HCT116 (cell line): ENCODE data around the gene MN1. TPM values are rescaled to one million over a fixed set of nuclear protein-coding genes. Genes with fewer than 3 reads are reported as not detected.

Experiments used
- ATAC-seq: fragments of 200-7000 bp; cut with Tn5 transposase; 2 replicates; pipeline ENCODE4 v1.9.1; 2020; ENCODE audit warnings: mild to moderate bottlenecking, moderate library complexity
- BruUV-seq: library from RNA; stranded (reverse); fragments of 400-500 nt; replicated peaks from 2 replicates; lab custom pipeline; 2021; lab: Mats Ljungman, UMichigan
- CTCF ChIA-PET: fragments of 300-600 bp; sonication (Branson Sonifier 250); formaldehyde crosslinking; loops from one replicate; lab custom pipeline; 2021; ENCODE audit warnings: antibody characterized with exemption; lab: Charles Lee
- POLR2A ChIA-PET: fragments of 300-600, 350-600 bp; sonication (Branson Sonifier 250); formaldehyde crosslinking; loops from one replicate; lab custom pipeline; 2021; ENCODE audit warnings: antibody characterized with exemption; lab: Charles Lee
- RAD21 ChIA-PET, 2 experiments: fragments of 300-600 bp; sonication (Branson Sonifier 250); formaldehyde crosslinking; loops; one replicate each; lab custom pipeline; 2023; ENCODE audit warnings: low total read pairs in 2 of 2; ENCODE audit not compliant: uncharacterized antibody in 2 of 2, unreplicated experiment in 2 of 2, low non-redundant PET in 1 of 2; lab: Charles Lee
- DNase-seq: peaks from one replicate; pipeline ENCODE4 v3.0.0-alpha.2; 2010; ENCODE audit warnings: low read depth, low spot score
- H2AFZ ChIP-seq: fragments of 200-600 bp; shearing (Covaris generic), sonication (generic); 2 replicates; pipeline ENCODE4 v1.6.1; 2017; ENCODE audit warnings: low read depth, mixed run types, mixed read lengths, antibody characterized with exemption, low read length; ENCODE audit not compliant: poor library complexity, severe bottlenecking
- H3K27ac ChIP-seq: 2 replicates; pipeline ENCODE4 v1.5.1; 2012; ENCODE audit warnings: low read depth, low read length
- H3K27me3 ChIP-seq: fragments of 200-600 bp; sonication (generic); 2 replicates; pipeline ENCODE4 v1.6.1; 2016; ENCODE audit warnings: mixed run types, low read length, mixed read lengths; ENCODE audit not compliant: insufficient read depth
- H3K36me3 ChIP-seq, 2 experiments: fragments of 200-500 bp in 1 of 2; fragments of 200-600 bp in 1 of 2; sonication (Bioruptor generic) in 1 of 2; sonication (generic) in 1 of 2; 2 replicates each; pipeline versions ENCODE4 v1.5.1 to v1.6.1; 2014 to 2016; ENCODE audit warnings: low read length in 2 of 2, inconsistent platforms in 1 of 2, mixed read lengths in 1 of 2, mixed run types in 1 of 2; ENCODE audit not compliant: insufficient read depth in 2 of 2, control insufficient read depth in 1 of 2
- H3K4me1 ChIP-seq, 2 experiments: fragments of 200-600 bp in 1 of 2; sonication (generic) in 1 of 2; 2 replicates each; pipeline versions ENCODE4 v1.5.1 to v1.6.1; 2012 to 2017; ENCODE audit warnings: low read length in 2 of 2, inconsistent platforms in 1 of 2, mild to moderate bottlenecking in 1 of 2, mixed read lengths in 1 of 2, mixed run types in 1 of 2, moderate library complexity in 1 of 2; ENCODE audit not compliant: insufficient read depth in 2 of 2, control insufficient read depth in 1 of 2
- H3K4me2 ChIP-seq: fragments of 200-600 bp; sonication (generic); 2 replicates; pipeline ENCODE4 v1.6.1; 2017; ENCODE audit warnings: mixed run types, low read length, mixed read lengths
- H3K4me3 ChIP-seq, 2 experiments: fragments of 200-600 bp in 1 of 2; sonication (generic) in 1 of 2; replicated peaks in 1 of 2; 2 replicates each; pipeline ENCODE4 v1.5.1; 2011 to 2016; ENCODE audit warnings: low read length in 2 of 2, control low read depth in 1 of 2, low read depth in 1 of 2, mild to moderate bottlenecking in 1 of 2, mixed read lengths in 1 of 2, mixed run types in 1 of 2
- H3K79me2 ChIP-seq: fragments of 200-600 bp; sonication (generic); 2 replicates; pipeline ENCODE4 v1.6.1; 2017; ENCODE audit warnings: mild to moderate bottlenecking, mixed run types, low read length, moderate library complexity, mixed read lengths; ENCODE audit not compliant: insufficient read depth
- H3K9ac ChIP-seq: fragments of 200-600 bp; sonication (generic); 2 replicates; pipeline ENCODE4 v1.6.1; 2016; ENCODE audit warnings: low read length, mixed read lengths
- H3K9me2 ChIP-seq: fragments of 200-600 bp; sonication (generic), shearing (Covaris generic); 2 replicates; pipeline ENCODE4 v1.6.1; 2017; ENCODE audit warnings: mixed run types, mild to moderate bottlenecking, moderate library complexity; ENCODE audit not compliant: insufficient read depth
- H3K9me3 ChIP-seq, 2 experiments: fragments of 200-500 bp in 1 of 2; fragments of 200-600 bp in 1 of 2; sonication (Bioruptor generic) in 1 of 2; sonication (generic) in 1 of 2; 2 replicates each; pipeline ENCODE4 v1.6.1; 2014 to 2017; ENCODE audit warnings: low read length in 2 of 2, mixed read lengths in 2 of 2, inconsistent platforms in 1 of 2, low read depth in 1 of 2, mild to moderate bottlenecking in 1 of 2, mixed run types in 1 of 2, moderate library complexity in 1 of 2; ENCODE audit not compliant: control insufficient read depth in 1 of 2, insufficient read depth in 1 of 2
- H4K20me1 ChIP-seq: fragments of 200-600 bp; sonication (generic), shearing (Covaris generic); 2 replicates; pipeline ENCODE4 v1.6.1; 2017; ENCODE audit warnings: mixed run types, mild to moderate bottlenecking, moderate library complexity; ENCODE audit not compliant: insufficient read depth
- CBX3 ChIP-seq: IDR thresholded peaks from 2 replicates; pipeline ENCODE4 v1.6.1; 2012; ENCODE audit warnings: low read depth
- CTCF ChIP-seq, 3 experiments: fragments of 200-600 bp in 1 of 3; sonication (generic) in 1 of 3; IDR thresholded peaks in 2 of 3; conservative IDR thresholded peaks in 1 of 3; 2 replicates each; pipeline ENCODE4 v1.5.1; 2012 to 2017; ENCODE audit warnings: low read depth in 2 of 3, low read length in 2 of 3, antibody characterized with exemption in 1 of 3, borderline replicate concordance in 1 of 3, control low read depth in 1 of 3, mild to moderate bottlenecking in 1 of 3, mixed read lengths in 1 of 3, mixed run types in 1 of 3, moderate library complexity in 1 of 3; ENCODE audit not compliant: insufficient read depth in 1 of 3
- EGR1 ChIP-seq: IDR thresholded peaks from 2 replicates; pipeline ENCODE4 v1.6.1; 2012; ENCODE audit warnings: low read depth
- ELF1 ChIP-seq: IDR thresholded peaks from 2 replicates; pipeline ENCODE4 v1.6.1; 2012; ENCODE audit warnings: low read depth, borderline replicate concordance
- EZH2 ChIP-seq: fragments of 200-600 bp; sonication (generic); IDR thresholded peaks from 2 replicates; pipeline ENCODE4 v1.6.1; 2017; ENCODE audit warnings: antibody characterized with exemption, mixed run types
- FOSL1 ChIP-seq: IDR thresholded peaks from 2 replicates; pipeline ENCODE4 v1.6.1; 2012; ENCODE audit warnings: low read depth
- JUND ChIP-seq: IDR thresholded peaks from 2 replicates; pipeline ENCODE4 v1.6.1; 2012
- MAX ChIP-seq: IDR thresholded peaks from 2 replicates; pipeline ENCODE4 v1.6.1; 2012
- POLR2A ChIP-seq: IDR thresholded peaks from 2 replicates; pipeline ENCODE4 v1.7.0; 2011; ENCODE audit warnings: borderline replicate concordance; ENCODE audit not compliant: insufficient read depth, insufficient read length; ENCODE audit errors: extremely low read depth
- POLR2AphosphoS5 ChIP-seq: IDR thresholded peaks from 2 replicates; pipeline ENCODE4 v1.6.1; 2011; ENCODE audit warnings: mild to moderate bottlenecking, low read depth, low read length, moderate library complexity
- REST ChIP-seq: IDR thresholded peaks from 2 replicates; pipeline ENCODE4 v1.6.1; 2012; ENCODE audit warnings: low read depth
- YY1 ChIP-seq: IDR thresholded peaks from 2 replicates; pipeline ENCODE4 v1.6.1; 2011; ENCODE audit warnings: low read length, low read depth, moderate library complexity, mild to moderate bottlenecking; ENCODE audit not compliant: insufficient replicate concordance; ENCODE audit errors: extremely low read depth
- ZNF274 ChIP-seq: fragments of 200-500 bp; sonication (Bioruptor generic); IDR thresholded peaks from 2 replicates; pipeline ENCODE4 v1.6.1; 2014; ENCODE audit warnings: mild to moderate bottlenecking, low read depth, low read length, inconsistent platforms
- intact Hi-C: fragments of 100-400 bp; cut with micrococcal nuclease; formaldehyde crosslinking; loops from 2 replicates; pipeline ENCODE4 v1.10.0; 2022
- total RNA-seq: library from RNA; stranded (reverse); gene quantifications from one replicate; pipeline ENCODE4 v1.2.1, GENCODE V29; 2021; ENCODE audit not compliant: unreplicated experiment

The MN1 gene
- total RNA-seq, 1 experiment from 2014 or later: 2.9 TPM

GRCh38 chr22:27778294-27779090 lies 23.1 kb downstream of the MN1 start:
- Histone ChIP-seq H3K27ac (no peak overlapping the region), H3K9me2 (no peaks in the 10 kb centered on the region), H2AFZ (no peak overlapping the region), H3K4me1 (no peaks in the 10 kb centered on the region), H3K4me3 (no peak overlapping the region), H3K27me3 (no peaks in the 10 kb centered on the region), H4K20me1 (no peaks in the 10 kb centered on the region), H3K9me3 (no peaks in the 10 kb centered on the region), H3K4me2 (no peak overlapping the region), H3K79me2 (no peaks in the 10 kb centered on the region), H3K36me3 (no peaks in the 10 kb centered on the region), H3K9ac (no peak overlapping the region)
- CTCF ChIA-PET: no interaction called here
- POLR2A ChIA-PET: no interaction called here
- ATAC-seq (no peak), DNase-seq (no peak)
- intact Hi-C loops: no loop called here
- RAD21 ChIA-PET: no interaction called here
- BruUV-seq: no TSS peak
- no peak for TF ChIP-seq EZH2
- TF ChIP-seq CBX3: no peak
- TF ChIP-seq CTCF (IDR thresholded peaks at IDR 0.05 in 2 of 3, conservative IDR thresholded peaks at IDR 0.05 in 1 of 3; ENCODE audit: borderline replicate concordance in 1 of 3, insufficient read depth in 1 of 3, low read depth in 2 of 3, low read length in 2 of 3): no peak
- no peak for TF ChIP-seq ELF1
- no peak for TF ChIP-seq ZNF274
- no peak for TF ChIP-seq FOSL1
- no peak for TF ChIP-seq YY1
- no peak for TF ChIP-seq POLR2AphosphoS5
- TF ChIP-seq POLR2A: no peak
- no peak for TF ChIP-seq JUND
- TF ChIP-seq MAX: no peak
- no peak for TF ChIP-seq REST
- no peak for TF ChIP-seq EGR1
